Transverse colon (tissue), 4 donors: ENCODE results near the gene TXNDC17.

Experiments
- CTCF ChIP-seq, 5 experiments: fragments of 200-600 bp in 3 of 5; fragments of 450-650 bp in 2 of 5; sonication (generic) in 3 of 5; IDR thresholded peaks; 1 replicate in 2 of 5; 2 replicates in 3 of 5; pipeline ENCODE4 v1.5.1; 2016 to 2017; ENCODE audit warnings: antibody characterized with exemption in 5 of 5, inconsistent platforms in 3 of 5, mild to moderate bottlenecking in 2 of 5, moderate library complexity in 1 of 5
- POLR2A ChIP-seq: fragments of 450-650 bp; IDR thresholded peaks from one replicate; pipeline ENCODE4 v1.6.1; 2016; ENCODE audit warnings: antibody characterized with exemption, mild to moderate bottlenecking, moderate library complexity
- POLR2AphosphoS5 ChIP-seq, 3 donors: sonication (generic); formaldehyde crosslinking; IDR thresholded peaks; one replicate each; pipeline ENCODE4 v1.6.1; 2016; ENCODE audit warnings: antibody characterized with exemption in 3 of 3

- TF ChIP-seq POLR2A (no peak), CTCF (IDR thresholded peaks at IDR 0.05) (no peak), POLR2AphosphoS5 (IDR thresholded peaks at IDR 0.05) (no peak)
Observed at GRCh38 chr17:6686026-6686425, 45.2 kb downstream of the TXNDC17 start.
